DOHH2 (cell line): ENCODE data around the gene MARCO.

Experiments used
- H3F3A ChIP-seq: fragments of 200-600 bp; sonication (generic), shearing (Covaris generic); 2 replicates; pipeline ENCODE4 v1.6.0; 2016; ENCODE audit warnings: antibody characterized with exemption, mild to moderate bottlenecking; ENCODE audit not compliant: control insufficient read depth, insufficient read depth
- H3K27ac ChIP-seq: fragments of 200-600 bp; sonication (generic); 2 replicates; pipeline ENCODE4 v1.5.1; 2014; ENCODE audit warnings: low read depth, mild to moderate bottlenecking, low read length, moderate library complexity
- H3K27me3 ChIP-seq: fragments of 200-600 bp; sonication (generic); 2 replicates; pipeline ENCODE4 v1.6.1; 2014; ENCODE audit warnings: mild to moderate bottlenecking, low read length, mixed read lengths; ENCODE audit not compliant: control insufficient read depth
- H3K36me3 ChIP-seq: fragments of 200-600 bp; sonication (generic); 2 replicates; pipeline ENCODE4 v1.6.1; 2014; ENCODE audit warnings: mild to moderate bottlenecking, low read length, moderate library complexity, mixed read lengths; ENCODE audit not compliant: control insufficient read depth
- H3K4me1 ChIP-seq: fragments of 200-600 bp; sonication (generic); 2 replicates; pipeline ENCODE4 v1.6.1; 2014; ENCODE audit warnings: mild to moderate bottlenecking, low read length, mixed read lengths; ENCODE audit not compliant: control insufficient read depth
- H3K4me2 ChIP-seq: fragments of 200-600 bp; sonication (generic); 2 replicates; pipeline ENCODE4 v1.6.0; 2014; ENCODE audit warnings: mild to moderate bottlenecking, low read length, moderate library complexity
- H3K4me3 ChIP-seq: fragments of 200-600 bp; sonication (generic); 2 replicates; pipeline ENCODE4 v1.5.1; 2014; ENCODE audit warnings: mild to moderate bottlenecking, low read length, mixed read lengths
- H3K79me2 ChIP-seq: fragments of 200-600 bp; sonication (generic); 2 replicates; pipeline ENCODE4 v1.6.1; 2014; ENCODE audit warnings: mild to moderate bottlenecking, low read length, mixed read lengths; ENCODE audit not compliant: control insufficient read depth
- H3K9me2 ChIP-seq: fragments of 200-600 bp; sonication (generic); replicated peaks from 2 replicates; pipeline ENCODE4 v1.6.1; 2014; ENCODE audit warnings: mild to moderate bottlenecking, low read length, mixed read lengths; ENCODE audit not compliant: control insufficient read depth
- H3K9me3 ChIP-seq: fragments of 200-600 bp; sonication (generic); 2 replicates; pipeline ENCODE4 v1.6.1; 2014; ENCODE audit warnings: antibody characterized with exemption, low read length, mixed read lengths; ENCODE audit not compliant: control insufficient read depth, insufficient read depth
- H4K20me1 ChIP-seq: fragments of 200-600 bp; sonication (generic); 2 replicates; pipeline ENCODE4 v1.6.0; 2014; ENCODE audit warnings: low read depth, mild to moderate bottlenecking, antibody characterized with exemption, low read length, moderate library complexity; ENCODE audit not compliant: control insufficient read depth, insufficient read depth
- CTCF ChIP-seq: fragments of 200-600 bp; sonication (generic); IDR thresholded peaks from one replicate; pipeline ENCODE4 v1.5.1; 2014; ENCODE audit warnings: antibody characterized with exemption, mild to moderate bottlenecking, low read depth, low read length; ENCODE audit not compliant: poor library complexity, severe bottlenecking
- EZH2phosphoT487 ChIP-seq: fragments of 200-600 bp; sonication (generic); IDR thresholded peaks from 2 replicates; pipeline ENCODE4 v1.6.1; 2017; ENCODE audit warnings: borderline replicate concordance, mild to moderate bottlenecking, antibody characterized with exemption, low read length, moderate library complexity, mixed read lengths

Gene MARCO

GRCh38 chr2:118903029-118903351, 39.0 kb upstream of the MARCO start:
- H3K9me3 ChIP-seq = no peaks in the 10 kb centered on the region
- H3K4me1 ChIP-seq = no peaks in the 10 kb centered on the region
- no peaks in the 10 kb centered on the region for H3K27me3 ChIP-seq
- H3K79me2 ChIP-seq = no peaks in the 10 kb centered on the region
- H3F3A ChIP-seq = no peaks in the 10 kb centered on the region
- no peak overlapping the region for H3K27ac ChIP-seq
- no peaks in the 10 kb centered on the region for H3K9me2 ChIP-seq
- H4K20me1 ChIP-seq = no peaks in the 10 kb centered on the region
- no peak overlapping the region for H3K4me3 ChIP-seq
- TF ChIP-seq EZH2phosphoT487 (no peak), CTCF (no peak)
- no peak overlapping the region for H3K4me2 ChIP-seq
- no peaks in the 10 kb centered on the region for H3K36me3 ChIP-seq

GRCh38 chr2:118903551-118904479, 38.2 kb upstream of the MARCO start:
- Histone ChIP-seq H3K9me3 (no peaks in the 10 kb centered on the region), H3F3A (no peaks in the 10 kb centered on the region), H3K79me2 (no peaks in the 10 kb centered on the region), H3K27ac (no peak overlapping the region), H3K4me3 (no peak overlapping the region), H4K20me1 (no peaks in the 10 kb centered on the region), H3K9me2 (no peaks in the 10 kb centered on the region), H3K4me2 (no peak overlapping the region), H3K36me3 (no peaks in the 10 kb centered on the region), H3K27me3 (no peaks in the 10 kb centered on the region), H3K4me1 (no peaks in the 10 kb centered on the region)
- TF ChIP-seq CTCF = no peak
- TF ChIP-seq EZH2phosphoT487 = no peak

- no peaks in the 10 kb centered on the region for H4K20me1 ChIP-seq
- H3K27me3 ChIP-seq = no peaks in the 10 kb centered on the region
- H3K4me3 ChIP-seq = no peak overlapping the region
- no peak overlapping the region for H3K4me2 ChIP-seq
- H3F3A ChIP-seq = no peaks in the 10 kb centered on the region
- no peak overlapping the region for H3K27ac ChIP-seq
- H3K9me3 ChIP-seq = no peaks in the 10 kb centered on the region
- H3K9me2 ChIP-seq = no peaks in the 10 kb centered on the region
- no peaks in the 10 kb centered on the region for H3K4me1 ChIP-seq
- TF ChIP-seq CTCF = no peak
- no peak for TF ChIP-seq EZH2phosphoT487
- no peaks in the 10 kb centered on the region for H3K36me3 ChIP-seq
- no peaks in the 10 kb centered on the region for H3K79me2 ChIP-seq
Measured at GRCh38 chr2:118905206-118905605, 36.8 kb upstream of the MARCO start.
